Subcutaneous adipose tissue (tissue), 4 donors: ENCODE measurements around the gene CC2D1A. TPM values are rescaled to one million over a fixed set of nuclear protein-coding genes. Genes with fewer than 3 reads are reported as not detected.

Source experiments
- CTCF ChIP-seq: fragments of 450-650 bp; IDR thresholded peaks from one replicate; pipeline ENCODE4 v1.5.1; 2016; ENCODE audit warnings: low read depth, mild to moderate bottlenecking, control low read depth, antibody characterized with exemption, moderate library complexity
- total RNA-seq, 4 donors: library from RNA; depleted of rRNA; stranded (reverse); fragments of >200 nt; gene quantifications; one replicate each; pipeline ENCODE4 v1.1.0, GENCODE V29; 2016

Gene CC2D1A
- total RNA-seq, 4 donors from 2014 or later: 15.2 to 36.2 (median 16.5) TPM

- TF ChIP-seq CTCF: no peak
Measured at GRCh38 chr19:13920940-13921747, 15.1 kb downstream of the CC2D1A start.

- no peak for TF ChIP-seq CTCF
Measured at GRCh38 chr19:13923194-13923987, 17.4 kb downstream of the CC2D1A start.

DNA sequence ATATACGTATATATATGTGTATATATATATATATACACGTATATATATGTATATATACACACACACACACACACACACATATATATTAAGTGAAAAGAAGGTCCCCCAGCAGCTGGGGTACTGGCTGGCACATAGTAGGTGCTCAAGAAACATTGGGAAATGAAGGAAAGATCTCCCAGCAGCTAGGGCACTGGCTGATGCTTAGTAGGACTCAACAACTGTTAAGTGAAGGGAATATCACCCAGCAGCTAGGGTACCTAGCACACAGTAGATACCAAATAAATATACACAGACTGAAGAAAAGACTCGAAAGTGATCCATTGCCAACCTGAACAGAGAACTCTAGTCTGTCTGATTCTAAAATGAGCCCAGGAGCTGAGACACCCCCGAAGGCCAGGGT lies 20.0 kb downstream of the CC2D1A start:
- TF ChIP-seq CTCF: no peak

DNA sequence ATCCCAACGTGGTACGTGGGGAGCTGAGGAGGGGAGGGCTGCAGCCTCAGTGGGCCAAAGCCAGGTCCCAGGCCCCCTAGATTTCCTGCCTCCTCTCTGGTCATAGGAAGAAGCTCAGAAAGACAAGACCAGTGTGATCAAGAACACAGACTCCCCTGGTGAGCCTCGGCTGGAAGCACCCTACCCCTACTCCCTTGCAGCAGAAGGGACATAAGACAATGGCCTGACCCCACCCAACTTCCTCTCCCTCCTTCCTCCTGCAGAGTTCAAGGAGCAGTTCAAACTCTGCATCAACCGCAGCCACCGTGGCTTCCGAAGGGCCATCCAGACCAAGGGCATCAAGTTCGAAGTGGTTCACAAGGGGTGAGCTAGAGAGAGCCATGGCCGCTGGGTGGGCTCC lies 20.7 kb downstream of the CC2D1A start:
- no peak for TF ChIP-seq CTCF

GRCh38 chr19:13929340-13929739 lies 23.3 kb downstream of the CC2D1A start:
- no peak for TF ChIP-seq CTCF

- no peak for TF ChIP-seq CTCF
Measured at GRCh38 chr19:13929956-13930355, 24.0 kb downstream of the CC2D1A start.

GRCh38 chr19:13930402-13930801 lies 24.4 kb downstream of the CC2D1A start:
- TF ChIP-seq CTCF: no peak
